Measurements from ENCODE around the gene MLLT6. TPM values are rescaled to one million over a fixed set of nuclear protein-coding genes. Genes with fewer than 3 reads are reported as not detected.

Gene MLLT6
- total RNA-seq, 1 experiment from 2014 or later: 127 TPM

- peaks cover 50% of the 10 kb centered on the region for H3F3A ChIP-seq (ENCODE audit: insufficient read depth, low read depth)
- POLR2A ChIA-PET (ENCODE audit: unreplicated experiment): no interaction called here
- H3K4me1 ChIP-seq (replicated peaks; ENCODE audit: insufficient read depth): no peaks in the 10 kb centered on the region
- intact Hi-C loops (cut with micrococcal nuclease; ENCODE audit: unreplicated experiment): no loop called here
- H3K9me2 ChIP-seq (ENCODE audit: insufficient read depth): no peaks in the 10 kb centered on the region
- H2AFZ ChIP-seq: no peak overlapping the region
- no peaks in the 10 kb centered on the region for H3K9me3 ChIP-seq (ENCODE audit: insufficient read depth, low read depth)
- H3K36me3 ChIP-seq (ENCODE audit: low read depth): peaks cover 9% of the 10 kb centered on the region; the same call in 1 of the 2 replicates
- BruUV-seq (replicated peaks): no TSS peak
- no peaks in the 10 kb centered on the region for H3K27me3 ChIP-seq (ENCODE audit: insufficient read depth, low read depth)
- H3K4me2 ChIP-seq: no peak overlapping the region
- peaks cover 35% of the 10 kb centered on the region for H4K20me1 ChIP-seq (ENCODE audit: insufficient read depth)
- no peak overlapping the region for H3K27ac ChIP-seq
- no peak overlapping the region for H3K4me3 ChIP-seq
- TF ChIP-seq CTCF (conservative IDR thresholded peaks at IDR 0.05): no peak
- no peak for TF ChIP-seq EZH2 (IDR thresholded peaks at IDR 0.05; ENCODE audit: low read depth)
- CTCF ChIA-PET: no interaction called here
- no peak for DNase-seq
- H3K79me2 ChIP-seq (ENCODE audit: low read depth): peaks cover 20% of the 10 kb centered on the region
These were observed 33.1 kb downstream of the MLLT6 start for GRCh38 chr17:38738007-38738662.

- H3K9me3 ChIP-seq (ENCODE audit: insufficient read depth, low read depth): no peaks in the 10 kb centered on the region
- CTCF ChIA-PET: no interaction called here
- no peak overlapping the region for H3K4me3 ChIP-seq
- H3K9me2 ChIP-seq (ENCODE audit: insufficient read depth): no peaks in the 10 kb centered on the region
- no peak overlapping the region for H2AFZ ChIP-seq
- intact Hi-C loops (cut with micrococcal nuclease; ENCODE audit: unreplicated experiment): no loop called here
- no peak for TF ChIP-seq EZH2 (IDR thresholded peaks at IDR 0.05; ENCODE audit: low read depth)
- H3K27me3 ChIP-seq (ENCODE audit: insufficient read depth, low read depth): no peaks in the 10 kb centered on the region
- POLR2A ChIA-PET (ENCODE audit: unreplicated experiment): no interaction called here
- H4K20me1 ChIP-seq (ENCODE audit: insufficient read depth): peaks cover 37% of the 10 kb centered on the region
- BruUV-seq (replicated peaks): no TSS peak
- peaks cover 48% of the 10 kb centered on the region for H3F3A ChIP-seq (ENCODE audit: insufficient read depth, low read depth)
- H3K36me3 ChIP-seq (ENCODE audit: low read depth): peaks cover 9% of the 10 kb centered on the region; the same call in 1 of the 2 replicates
- H3K4me1 ChIP-seq (replicated peaks; ENCODE audit: insufficient read depth): peaks cover 4% of the 10 kb centered on the region
- no peak overlapping the region for H3K4me2 ChIP-seq
- peaks cover 26% of the 10 kb centered on the region for H3K79me2 ChIP-seq (ENCODE audit: low read depth)
- no peak overlapping the region for H3K27ac ChIP-seq
- DNase-seq: no peak
These were observed 33.6 kb downstream of the MLLT6 start for GRCh38 chr17:38738686-38739085.

- ChIA-PET CTCF (no interaction called here), POLR2A (ENCODE audit: unreplicated experiment) (no interaction called here)
- no TSS peak for BruUV-seq (replicated peaks)
- Histone ChIP-seq H3K9me3 (ENCODE audit: insufficient read depth, low read depth) (no peaks in the 10 kb centered on the region), H4K20me1 (ENCODE audit: insufficient read depth) (peaks cover 37% of the 10 kb centered on the region), H3K79me2 (ENCODE audit: low read depth) (peaks cover 32% of the 10 kb centered on the region), H3F3A (ENCODE audit: insufficient read depth, low read depth) (peaks cover 48% of the 10 kb centered on the region), H3K27ac (no peak overlapping the region), H3K4me3 (no peak overlapping the region), H2AFZ (no peak overlapping the region), H3K9me2 (ENCODE audit: insufficient read depth) (no peaks in the 10 kb centered on the region), H3K36me3 (ENCODE audit: low read depth) (peaks cover 9% of the 10 kb centered on the region; the same call in 1 of the 2 replicates), H3K4me1 (replicated peaks; ENCODE audit: insufficient read depth) (peaks cover 10% of the 10 kb centered on the region), H3K4me2 (no peak overlapping the region), H3K27me3 (ENCODE audit: insufficient read depth, low read depth) (no peaks in the 10 kb centered on the region)
- intact Hi-C loops (cut with micrococcal nuclease; ENCODE audit: unreplicated experiment): no loop called here
- no peak for TF ChIP-seq EZH2 (IDR thresholded peaks at IDR 0.05; ENCODE audit: low read depth)
- TF ChIP-seq CTCF (conservative IDR thresholded peaks at IDR 0.05): no peak
- DNase-seq: no peak
These were observed 34.2 kb downstream of the MLLT6 start for GRCh38 chr17:38739305-38739704.

GRCh38 chr17:38740044-38740443 lies 35.0 kb downstream of the MLLT6 start:
- no peak overlapping the region for H2AFZ ChIP-seq
- H3K79me2 ChIP-seq (ENCODE audit: low read depth): peaks cover 39% of the 10 kb centered on the region
- no peak overlapping the region for H3K27ac ChIP-seq
- BruUV-seq (replicated peaks): no TSS peak
- peaks cover 35% of the 10 kb centered on the region for H4K20me1 ChIP-seq (ENCODE audit: insufficient read depth)
- H3K4me3 ChIP-seq: no peak overlapping the region
- H3K9me2 ChIP-seq (ENCODE audit: insufficient read depth): no peaks in the 10 kb centered on the region
- peaks cover 16% of the 10 kb centered on the region for H3K4me1 ChIP-seq (replicated peaks; ENCODE audit: insufficient read depth)
- peaks cover 9% of the 10 kb centered on the region; the same call in 1 of the 2 replicates for H3K36me3 ChIP-seq (ENCODE audit: low read depth)
- DNase-seq: no peak
- no peaks in the 10 kb centered on the region for H3K9me3 ChIP-seq (ENCODE audit: insufficient read depth, low read depth)
- peaks cover 48% of the 10 kb centered on the region for H3F3A ChIP-seq (ENCODE audit: insufficient read depth, low read depth)
- no peak for TF ChIP-seq EZH2 (IDR thresholded peaks at IDR 0.05; ENCODE audit: low read depth)
- no peak for TF ChIP-seq CTCF (conservative IDR thresholded peaks at IDR 0.05)
- no peaks in the 10 kb centered on the region for H3K27me3 ChIP-seq (ENCODE audit: insufficient read depth, low read depth)
- H3K4me2 ChIP-seq: no peak overlapping the region
- intact Hi-C loops (cut with micrococcal nuclease; ENCODE audit: unreplicated experiment): no loop called here
- POLR2A ChIA-PET (ENCODE audit: unreplicated experiment): no interaction called here
- CTCF ChIA-PET: no interaction called here

Measured in PC-9 (cell line).